ENCODE data around the gene RILPL2. TPM values are rescaled to one million over a fixed set of nuclear protein-coding genes. Genes with fewer than 3 reads are reported as not detected.
"Not testable (repeated sequence)": the region's sequence is repeated elsewhere in the genome, so short reads cannot be mapped to it uniquely, and the experiment has no call there.

The RILPL2 gene
- total and polyA plus RNA-seq, 2 of the 13 experiments (the other 11 are each of a cell fraction or from before 2014, with no cell fraction given) = 2.7 to 8.1 TPM

- POLR2A ChIA-PET = interaction anchor here (0.9 kb wide), 1 partner anchor 12 kb away, joined by 3 read pairs; the partner anchor contains the start of gene KMT5A
- H3K36me3 ChIP-seq (replicated peaks in 1 of 2; ENCODE audit: control insufficient read depth in 1 of 2, insufficient read depth in 2 of 2, low read length in 2 of 2); H3K79me2 ChIP-seq (ENCODE audit: insufficient read depth, low read length); in situ Hi-C loops (cut with HindIII; ENCODE audit: extremely low pct_ligation_motif_present, low pct_unique_long_range_greater_than_20kb); DNase-seq (ENCODE audit: low spot score); H4K20me1 ChIP-seq (ENCODE audit: insufficient read depth, low read length); H3K27ac ChIP-seq (ENCODE audit: extremely low read length, insufficient read depth, low read length); H3K27me3 ChIP-seq (ENCODE audit: control insufficient read depth in 1 of 2, insufficient read depth in 2 of 2, low read length in 2 of 2); H3K4me2 ChIP-seq (ENCODE audit: low read depth, low read length); ATAC-seq; BruUV-seq (replicated peaks); FAIRE-seq; CTCF ChIA-PET (ENCODE audit: low intra/inter-chr PET ratio, low total read pairs); H3K4me3 ChIP-seq (replicated peaks in 1 of 3; ENCODE audit: insufficient read depth in 1 of 3, low read depth in 2 of 3, low read length in 3 of 3); H3K9ac ChIP-seq (ENCODE audit: insufficient read depth, low read depth, low read length); H2AFZ ChIP-seq (ENCODE audit: low read length); intact Hi-C loops (cut with micrococcal nuclease; ENCODE audit: unreplicated experiment); H3K9me3 ChIP-seq (ENCODE audit: low read length): not testable (repeated sequence)
- peaks cover 38% of the 10 kb centered on the region for H3K4me1 ChIP-seq (ENCODE audit: insufficient read depth, low read length)
- WGBS (ENCODE audit: low lambda C conversion rate) = 91% methylated on average over 25 of the region's 48 CpGs
These were observed 64.7 kb downstream of the RILPL2 start for GRCh38 chr12:123371667-123372368.

GRCh38 chr12:123369229-123369628 lies 67.3 kb downstream of the RILPL2 start:
- 50% methylated on average over 5 of the region's 5 CpGs for WGBS (ENCODE audit: low lambda C conversion rate)
- TF ChIP-seq ZNF253 (CRISPR knock-in tag; IDR thresholded peaks at IDR 0.05; ENCODE audit: borderline replicate concordance) = no peak
- TF ChIP-seq ZNF280D (CRISPR knock-in tag; IDR thresholded peaks at IDR 0.05) = no peak
- no peak for TF ChIP-seq CENPBD1 (CRISPR knock-in tag; IDR thresholded peaks at IDR 0.05; ENCODE audit: borderline replicate concordance, low read depth)
- TF ChIP-seq ZKSCAN1 (IDR thresholded peaks at IDR 0.05; ENCODE audit: low read length) = no peak
- TF ChIP-seq ZMYM2 (CRISPR knock-in tag; IDR thresholded peaks at IDR 0.05) = no peak
- no peak for TF ChIP-seq ZKSCAN5 (CRISPR knock-in tag; IDR thresholded peaks at IDR 0.05)
- TF ChIP-seq ZBTB43 (CRISPR knock-in tag; conservative IDR thresholded peaks at IDR 0.05) = no peak
- no peak for TF ChIP-seq SP2 (CRISPR knock-in tag; IDR thresholded peaks at IDR 0.05)
- TF ChIP-seq AKAP8 (CRISPR knock-in tag; IDR thresholded peaks at IDR 0.05) = no peak
- TF ChIP-seq SRF (IDR thresholded peaks at IDR 0.05; ENCODE audit: low read depth, low read length) = no peak
- TF ChIP-seq ARNTL (CRISPR knock-in tag; IDR thresholded peaks at IDR 0.05) = no peak
- no peak for TF ChIP-seq SAP130 (CRISPR knock-in tag; IDR thresholded peaks at IDR 0.05; ENCODE audit: low read depth)
- TF ChIP-seq ETS1 (CRISPR knock-in tag; IDR thresholded peaks at IDR 0.05) = no peak

More at GRCh38 chr12:123369229-123369628, 67.3 kb downstream of the RILPL2 start:
- FAIRE-seq = no peak
- Histone ChIP-seq H3K27ac (ENCODE audit: extremely low read length, insufficient read depth, low read length) (no peak overlapping the region), H3K36me3 (replicated peaks in 1 of 2; ENCODE audit: control insufficient read depth in 1 of 2, insufficient read depth in 2 of 2, low read length in 2 of 2) (no peaks in the 10 kb centered on the region), H3K4me3 (replicated peaks in 1 of 3; ENCODE audit: insufficient read depth in 1 of 3, low read depth in 2 of 3, low read length in 3 of 3) (no peak overlapping the region), H3K9me3 (ENCODE audit: low read length) (no peaks in the 10 kb centered on the region), H3K79me2 (ENCODE audit: insufficient read depth, low read length) (peaks cover 4% of the 10 kb centered on the region), H3K9ac (ENCODE audit: insufficient read depth, low read depth, low read length) (no peak overlapping the region), H2AFZ (ENCODE audit: low read length) (no peak overlapping the region), H3K4me2 (ENCODE audit: low read depth, low read length) (no peak overlapping the region; the same call in 1 of the 2 replicates), H3K4me1 (ENCODE audit: insufficient read depth, low read length) (peaks cover 38% of the 10 kb centered on the region), H4K20me1 (ENCODE audit: insufficient read depth, low read length) (no peaks in the 10 kb centered on the region), H3K27me3 (ENCODE audit: control insufficient read depth in 1 of 2, insufficient read depth in 2 of 2, low read length in 2 of 2) (no peaks in the 10 kb centered on the region)
- CTCF ChIA-PET (ENCODE audit: low intra/inter-chr PET ratio, low total read pairs) = no interaction called here
- no peak for ATAC-seq
- in situ Hi-C loops (cut with HindIII; ENCODE audit: extremely low pct_ligation_motif_present, low pct_unique_long_range_greater_than_20kb) (no loop called here), intact Hi-C loops (cut with micrococcal nuclease; ENCODE audit: unreplicated experiment) (no loop called here)
- no peak for DNase-seq (ENCODE audit: low spot score)
- POLR2A ChIA-PET = no interaction called here
- no TSS peak for BruUV-seq (replicated peaks)

Data from HepG2 (cell line).